Esophagus muscularis mucosa (tissue), 4 donors: ENCODE data around the gene NRG2. TPM values are rescaled to one million over a fixed set of nuclear protein-coding genes. Genes with fewer than 3 reads are reported as not detected.

ENCODE experiments used
- DNase-seq: peaks from one replicate; pipeline ENCODE4 v3.0.0-alpha.2; 2017; ENCODE audit errors: extremely low spot score
- H3K27ac ChIP-seq, 4 donors: fragments of 200-600 bp; sonication (generic); replicated peaks in 1 of 4; 1 replicate in 3 of 4; 2 replicates in 1 of 4; pipeline ENCODE4 v1.5.1; 2016 to 2019; ENCODE audit warnings: mild to moderate bottlenecking in 1 of 4
- H3K27me3 ChIP-seq, 4 donors: fragments of 200-600 bp; sonication (generic); one replicate each; pipeline versions ENCODE4 v1.5.1 to v1.6.0; 2016 to 2019
- H3K36me3 ChIP-seq, 4 donors: fragments of 200-600 bp; sonication (generic); one replicate each; pipeline ENCODE4 v1.5.1; 2016 to 2019
- H3K4me1 ChIP-seq, 4 donors: fragments of 200-600 bp; sonication (generic); one replicate each; pipeline ENCODE4 v1.5.1; 2016 to 2019
- H3K4me3 ChIP-seq, 4 donors: fragments of 200-600 bp; sonication (generic); 1 replicate in 2 of 4; 2 replicates in 2 of 4; pipeline ENCODE4 v1.5.1; 2016 to 2019; ENCODE audit warnings: mild to moderate bottlenecking in 4 of 4, moderate library complexity in 1 of 4
- H3K9me3 ChIP-seq, 4 donors: fragments of 200-600 bp; sonication (generic); 1 replicate in 3 of 4; 2 replicates in 1 of 4; pipeline ENCODE4 v1.5.1; 2016 to 2019
- EP300 ChIP-seq: sonication (generic); formaldehyde crosslinking; IDR thresholded peaks from one replicate; pipeline ENCODE4 v1.6.1; 2017; ENCODE audit warnings: antibody characterized with exemption
- POLR2A ChIP-seq: fragments of 450-650 bp; IDR thresholded peaks from one replicate; pipeline ENCODE4 v1.6.1; 2017; ENCODE audit warnings: antibody characterized with exemption, moderate library complexity, mild to moderate bottlenecking, low read depth
- POLR2AphosphoS5 ChIP-seq, 2 donors: sonication (generic); formaldehyde crosslinking; IDR thresholded peaks; one replicate each; pipeline ENCODE4 v1.6.1; 2017; ENCODE audit warnings: antibody characterized with exemption in 2 of 2
- WGBS: methylation state at CpG from one replicate; pipeline ENCODE4 v1.1.5; 2018; 5-methylcytosine and 5-hydroxymethylcytosine counted together
- intact Hi-C: fragments of 100-400 bp; cut with DNase I; formaldehyde crosslinking; loops from one replicate; pipeline ENCODE4 v1.15.1; 2023
- total RNA-seq, 4 donors: library from RNA; depleted of rRNA; stranded (reverse); fragments of >200 nt; gene quantifications; one replicate each; pipeline versions ENCODE4 v1.1.0 to v1.2.1, GENCODE V29; 2016
- TF ChIP-seq, protein P1 (sequence below), 3 experiments: fragments of 200-600 bp in 2 of 3; fragments of 450-650 bp in 1 of 3; sonication (generic) in 2 of 3; IDR thresholded peaks; one replicate each; pipeline ENCODE4 v1.5.1; 2017 to 2019; ENCODE audit warnings: antibody characterized with exemption in 3 of 3, mild to moderate bottlenecking in 2 of 3, moderate library complexity in 1 of 3

Gene NRG2
- total RNA-seq, 4 donors from 2014 or later: 2.8 to 5.0 (median 4.1) TPM

DNA sequence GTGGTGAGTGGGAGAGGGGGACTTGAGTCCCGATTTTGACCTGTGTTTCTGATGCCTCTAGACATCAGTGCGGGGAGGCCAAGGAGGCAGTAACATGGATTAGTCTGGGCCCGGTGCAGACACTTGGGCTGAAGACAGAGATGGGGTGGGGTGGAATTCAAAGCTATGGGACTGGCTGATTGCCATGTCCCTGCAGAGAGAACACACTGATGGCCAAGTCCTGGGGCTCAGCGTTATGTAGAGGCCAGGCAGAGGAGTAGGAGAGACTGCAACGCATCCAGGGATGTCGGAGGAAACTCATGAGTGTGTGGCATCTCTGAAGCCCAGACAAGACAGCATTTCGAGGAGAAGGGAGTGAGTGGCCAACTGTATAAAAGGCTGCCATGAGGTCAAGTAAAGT, 217.4 kb downstream of the NRG2 start:
- Histone ChIP-seq H3K27me3 (no peaks in the 10 kb centered on the region), H3K4me3 (no peak overlapping the region), H3K9me3 (no peaks in the 10 kb centered on the region), H3K4me1 (no peaks in the 10 kb centered on the region), H3K36me3 (no peaks in the 10 kb centered on the region), H3K27ac (no peak overlapping the region)
- no peak for TF ChIP-seq EP300
- no peak for TF ChIP-seq POLR2AphosphoS5 (IDR thresholded peaks at IDR 0.05)
- no peak for TF ChIP-seq POLR2A
- TF ChIP-seq, protein P1, sequence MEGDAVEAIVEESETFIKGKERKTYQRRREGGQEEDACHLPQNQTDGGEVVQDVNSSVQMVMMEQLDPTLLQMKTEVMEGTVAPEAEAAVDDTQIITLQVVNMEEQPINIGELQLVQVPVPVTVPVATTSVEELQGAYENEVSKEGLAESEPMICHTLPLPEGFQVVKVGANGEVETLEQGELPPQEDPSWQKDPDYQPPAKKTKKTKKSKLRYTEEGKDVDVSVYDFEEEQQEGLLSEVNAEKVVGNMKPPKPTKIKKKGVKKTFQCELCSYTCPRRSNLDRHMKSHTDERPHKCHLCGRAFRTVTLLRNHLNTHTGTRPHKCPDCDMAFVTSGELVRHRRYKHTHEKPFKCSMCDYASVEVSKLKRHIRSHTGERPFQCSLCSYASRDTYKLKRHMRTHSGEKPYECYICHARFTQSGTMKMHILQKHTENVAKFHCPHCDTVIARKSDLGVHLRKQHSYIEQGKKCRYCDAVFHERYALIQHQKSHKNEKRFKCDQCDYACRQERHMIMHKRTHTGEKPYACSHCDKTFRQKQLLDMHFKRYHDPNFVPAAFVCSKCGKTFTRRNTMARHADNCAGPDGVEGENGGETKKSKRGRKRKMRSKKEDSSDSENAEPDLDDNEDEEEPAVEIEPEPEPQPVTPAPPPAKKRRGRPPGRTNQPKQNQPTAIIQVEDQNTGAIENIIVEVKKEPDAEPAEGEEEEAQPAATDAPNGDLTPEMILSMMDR (IDR thresholded peaks at IDR 0.05): no peak
- no peak for DNase-seq
- intact Hi-C loops: no loop called here
- WGBS: 85% methylated on average over 7 of the region's 7 CpGs

DNA sequence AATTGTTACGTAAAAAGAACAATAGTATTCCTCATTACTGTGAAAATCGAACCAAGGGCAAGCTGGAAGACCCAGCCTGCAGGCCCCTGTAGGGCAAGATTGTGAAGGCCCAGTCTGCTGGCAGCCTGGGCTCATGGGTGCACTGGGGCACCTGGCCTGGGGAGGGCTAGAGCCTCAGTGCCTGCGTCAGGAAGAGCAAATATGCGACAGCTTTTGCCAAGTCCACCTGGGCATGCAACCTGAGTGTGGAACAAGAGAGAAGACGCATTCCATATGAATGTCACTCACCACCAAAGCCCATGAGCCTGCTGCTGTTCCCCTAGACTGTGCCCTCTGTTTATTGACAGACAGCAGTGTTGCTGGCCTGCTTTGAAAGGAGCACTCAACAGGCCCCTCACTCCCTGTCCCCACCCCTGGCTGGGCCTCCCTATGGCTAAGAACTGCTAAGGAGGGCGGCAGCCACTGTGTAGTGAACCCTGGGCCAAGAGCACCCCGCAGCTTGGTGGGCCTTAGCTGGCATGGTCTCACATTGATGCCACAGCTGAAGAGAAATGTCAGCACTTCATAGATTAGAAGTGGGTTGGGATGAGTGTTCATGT, 219.2 kb downstream of the NRG2 start:
- no peak overlapping the region for H3K4me3 ChIP-seq
- WGBS: 84% methylated on average over 7 of the region's 7 CpGs
- no peaks in the 10 kb centered on the region for H3K4me1 ChIP-seq
- DNase-seq: no peak
- no peak overlapping the region for H3K27ac ChIP-seq
- TF ChIP-seq, protein P1 (IDR thresholded peaks at IDR 0.05): no peak
- TF ChIP-seq POLR2AphosphoS5 (IDR thresholded peaks at IDR 0.05): no peak
- TF ChIP-seq EP300: no peak
- TF ChIP-seq POLR2A: no peak
- no peaks in the 10 kb centered on the region for H3K36me3 ChIP-seq
- intact Hi-C loops: no loop called here
- H3K27me3 ChIP-seq: no peaks in the 10 kb centered on the region
- H3K9me3 ChIP-seq: peaks cover 0 to 4% (median 3%) of the 10 kb centered on the region in 4 donors

DNA sequence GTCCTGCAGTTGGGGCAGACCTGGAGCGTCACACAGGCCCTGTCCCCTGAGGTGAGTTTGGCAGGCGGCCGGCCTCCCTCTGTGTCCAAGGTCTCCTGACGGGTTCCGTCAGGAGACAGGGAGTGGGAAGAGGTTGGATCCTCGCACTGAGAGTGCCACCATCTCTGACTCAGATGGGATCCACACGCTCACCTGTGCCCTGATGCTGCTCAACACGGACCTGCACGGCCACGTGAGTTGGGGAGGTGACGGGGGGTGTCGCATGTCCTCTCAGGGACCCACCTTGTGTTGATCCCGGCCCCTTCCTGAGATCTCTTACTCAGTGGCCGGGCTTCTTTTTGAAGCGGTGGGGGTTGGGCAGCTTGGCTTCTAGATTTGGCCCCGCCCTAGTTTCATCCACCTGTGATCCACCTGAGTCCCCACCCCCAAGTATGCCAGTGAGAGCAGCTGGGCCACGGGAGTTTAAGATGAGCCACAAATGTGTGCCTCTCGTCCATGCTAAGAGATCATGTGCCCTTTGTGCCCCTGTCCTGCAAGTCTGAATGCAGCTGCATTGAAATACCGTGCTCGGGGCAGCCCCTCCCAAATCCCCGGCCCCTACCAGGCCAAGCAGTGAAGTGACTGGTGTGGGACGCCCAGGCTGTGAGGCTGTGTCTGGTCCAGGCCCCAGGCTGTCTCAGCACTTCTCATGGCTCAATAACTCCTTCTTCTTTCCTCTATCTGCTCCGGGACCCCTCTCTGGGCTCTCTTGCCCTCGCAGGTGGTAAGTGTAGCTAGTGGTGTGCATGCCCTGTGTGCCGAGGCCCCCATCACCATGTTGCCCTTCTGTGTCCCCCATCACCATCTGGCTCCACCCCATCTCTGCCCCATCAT, 220.3 kb downstream of the NRG2 start:
- no peak for TF ChIP-seq POLR2AphosphoS5 (IDR thresholded peaks at IDR 0.05)
- no peak for TF ChIP-seq POLR2A
- TF ChIP-seq EP300: no peak
- TF ChIP-seq, protein P1 (IDR thresholded peaks at IDR 0.05): no peak
- intact Hi-C loops: no loop called here
- H3K4me3 ChIP-seq: no peak overlapping the region
- DNase-seq: no peak
- H3K9me3 ChIP-seq: peaks cover 0 to 11% (median 6%) of the 10 kb centered on the region in 4 donors
- no peak overlapping the region for H3K27ac ChIP-seq
- 85% methylated on average over 17 of the region's 25 CpGs for WGBS
- H3K36me3 ChIP-seq: no peaks in the 10 kb centered on the region
- H3K27me3 ChIP-seq: no peaks in the 10 kb centered on the region
- no peaks in the 10 kb centered on the region for H3K4me1 ChIP-seq

DNA sequence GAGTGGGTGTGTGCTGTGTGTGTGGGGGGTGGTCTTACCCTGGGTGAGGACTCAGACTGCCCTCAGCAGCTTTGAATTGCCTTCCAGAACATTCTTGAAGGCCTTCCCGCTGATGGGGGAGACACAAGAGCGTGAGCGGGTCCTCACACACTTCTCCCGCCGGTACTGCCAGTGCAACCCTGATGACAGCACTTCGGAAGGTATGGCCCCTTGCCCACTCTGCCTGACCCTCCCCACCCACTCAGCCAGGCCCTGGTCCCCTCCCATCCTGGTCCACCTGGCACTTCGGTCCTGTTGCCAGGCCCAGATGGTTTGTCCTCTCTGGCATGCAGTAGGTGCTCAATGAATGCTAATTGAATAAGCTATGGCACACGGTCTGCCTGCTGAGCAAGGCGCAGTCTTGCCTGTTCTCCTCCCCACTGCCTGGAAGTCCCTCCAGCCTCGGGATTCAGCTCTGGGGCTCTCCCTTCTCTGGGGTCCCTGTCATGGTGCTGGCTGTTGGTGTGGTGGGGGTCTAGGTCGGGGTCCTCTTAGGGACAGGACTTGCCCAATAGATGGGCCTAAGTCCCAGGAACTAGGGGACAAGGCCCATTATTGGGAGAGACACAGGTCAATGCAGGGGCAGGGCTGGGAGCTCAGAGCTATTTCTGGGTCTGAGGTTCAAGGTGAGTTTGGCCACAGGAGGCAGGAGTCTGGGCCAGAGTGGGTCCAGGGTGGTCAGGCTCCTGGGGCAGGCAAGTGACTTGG, 221.1 kb downstream of the NRG2 start:
- Histone ChIP-seq H3K27me3 (no peaks in the 10 kb centered on the region), H3K36me3 (no peaks in the 10 kb centered on the region), H3K4me1 (no peaks in the 10 kb centered on the region), H3K4me3 (no peak overlapping the region), H3K27ac (no peak overlapping the region), H3K9me3 (peaks cover 0 to 11% (median 6%) of the 10 kb centered on the region in 4 donors)
- 92% methylated on average over 10 of the region's 11 CpGs for WGBS
- TF ChIP-seq POLR2A: no peak
- TF ChIP-seq POLR2AphosphoS5 (IDR thresholded peaks at IDR 0.05): no peak
- TF ChIP-seq, protein P1 (IDR thresholded peaks at IDR 0.05): no peak
- TF ChIP-seq EP300: no peak
- intact Hi-C loops: no loop called here
- no peak for DNase-seq
